HepG2 (cell line): Measurements from ENCODE around the gene XKR7. TPM values are rescaled to one million over a fixed set of nuclear protein-coding genes. Genes with fewer than 3 reads are reported as not detected.

Experiments
- ATAC-seq: fragments of 200-7000 bp; cut with Tn5 transposase; 3 replicates; pipeline ENCODE4 v1.9.1; 2020; ENCODE audit warnings: mild to moderate bottlenecking, moderate library complexity
- BruUV-seq: library from RNA; stranded (reverse); fragments of 400-500 nt; replicated peaks from 2 replicates; lab custom pipeline; 2021; lab: Mats Ljungman, UMichigan
- CTCF ChIA-PET: fragments of 300-600 bp; formaldehyde crosslinking; extraction: SDS; loops from one replicate; lab custom pipeline; 2021; ENCODE audit warnings: low total read pairs, inconsistent platforms, low intra/inter-chr PET ratio; lab: Yijun Ruan, JAX
- POLR2A ChIA-PET: fragments of 350-600 bp; sonication (Branson Sonifier 250); formaldehyde crosslinking; loops from one replicate; lab custom pipeline; 2020; ENCODE audit warnings: antibody characterized with exemption, inconsistent platforms; lab: Yijun Ruan, JAX
- DNase-seq: peaks from one replicate; pipeline ENCODE4 v3.0.0-alpha.2; 2015; ENCODE audit warnings: low spot score
- FAIRE-seq: peaks from 3 replicates; lab custom pipeline; 2011; peaks lifted over from hg19 to GRCh38; lab: Jason Lieb, UNC
- H2AFZ ChIP-seq: one replicate; pipeline ENCODE4 v1.6.1; 2011; ENCODE audit warnings: low read length, inconsistent platforms
- H3K27ac ChIP-seq: fragments of 300-600 bp; 3 replicates; pipeline ENCODE4 v1.8.0; 2011; ENCODE audit warnings: mixed run types, mild to moderate bottlenecking, mixed read lengths, low read length, inconsistent platforms; ENCODE audit not compliant: insufficient read depth; ENCODE audit errors: extremely low read length
- H3K27me3 ChIP-seq, 2 experiments: fragments of 200-600 bp in 1 of 2; 2 replicates in 1 of 2; 3 replicates in 1 of 2; pipeline versions ENCODE4 v1.6.0 to v1.8.0; 2011; ENCODE audit warnings: low read length in 2 of 2, mild to moderate bottlenecking in 2 of 2, moderate library complexity in 2 of 2, inconsistent platforms in 1 of 2; ENCODE audit not compliant: insufficient read depth in 2 of 2, control insufficient read depth in 1 of 2
- H3K36me3 ChIP-seq, 2 experiments: fragments of 200-600 bp in 1 of 2; replicated peaks in 1 of 2; 2 replicates in 1 of 2; 3 replicates in 1 of 2; pipeline versions ENCODE4 v1.5.1 to v1.8.0; 2011; ENCODE audit warnings: low read length in 2 of 2, inconsistent platforms in 1 of 2; ENCODE audit not compliant: insufficient read depth in 2 of 2, control insufficient read depth in 1 of 2
- H3K4me1 ChIP-seq: 2 replicates; pipeline ENCODE4 v1.5.1; 2012; ENCODE audit warnings: low read length, inconsistent platforms; ENCODE audit not compliant: insufficient read depth
- H3K4me2 ChIP-seq: 2 replicates; pipeline ENCODE4 v1.6.0; 2011; ENCODE audit warnings: low read depth, low read length, inconsistent platforms
- H3K4me3 ChIP-seq, 3 experiments: fragments of 200-600 bp in 1 of 3; sonication (generic), shearing (Covaris generic) in 1 of 3; replicated peaks in 1 of 3; 2 replicates each; pipeline ENCODE4 v1.5.1; 2011 to 2016; ENCODE audit warnings: low read length in 3 of 3, inconsistent platforms in 2 of 3, low read depth in 2 of 3, mild to moderate bottlenecking in 2 of 3, control low read depth in 1 of 3, mixed read lengths in 1 of 3; ENCODE audit not compliant: insufficient read depth in 1 of 3
- H3K79me2 ChIP-seq: one replicate; pipeline ENCODE4 v1.6.1; 2011; ENCODE audit warnings: low read length, inconsistent platforms; ENCODE audit not compliant: insufficient read depth
- H3K9ac ChIP-seq: 2 replicates; pipeline ENCODE4 v1.6.0; 2011; ENCODE audit warnings: mild to moderate bottlenecking, low read depth, low read length, inconsistent platforms; ENCODE audit not compliant: insufficient read depth
- H3K9me3 ChIP-seq: 2 replicates; pipeline ENCODE4 v1.5.1; 2012; ENCODE audit warnings: mild to moderate bottlenecking, low read length
- H4K20me1 ChIP-seq: 2 replicates; pipeline ENCODE4 v1.6.0; 2011; ENCODE audit warnings: inconsistent platforms, mild to moderate bottlenecking, low read length, moderate library complexity; ENCODE audit not compliant: insufficient read depth
- AGO2 ChIP-seq: fragments of 200-400 bp; formaldehyde crosslinking; optimal IDR thresholded peaks from 2 replicates; pipeline ENCODE3; 2017; ENCODE audit warnings: mild to moderate bottlenecking, low read depth, low read length, moderate library complexity
- HNRNPL ChIP-seq: fragments of 200-400 bp; formaldehyde crosslinking; IDR thresholded peaks from 2 replicates; pipeline ENCODE4 v1.6.1; 2017; ENCODE audit warnings: mild to moderate bottlenecking, low read depth, low read length
- PAX8 ChIP-seq: sonication (generic); formaldehyde crosslinking; IDR thresholded peaks from 2 replicates; pipeline ENCODE4 v1.8.0; 2022; ENCODE audit warnings: mild to moderate bottlenecking, missing genetic modification reagents, borderline replicate concordance
- PPARG ChIP-seq: conservative IDR thresholded peaks from 2 replicates; pipeline ENCODE4 v1.6.1; 2016; ENCODE audit warnings: missing biosample characterization, missing genetic modification reagents
- ZHX2 ChIP-seq, 2 experiments: sonication (generic) in 1 of 2; formaldehyde crosslinking in 1 of 2; IDR thresholded peaks; 2 replicates each; pipeline versions ENCODE4 v1.6.1 to v1.9.0; 2014 to 2022; ENCODE audit warnings: antibody characterized with exemption in 1 of 2, borderline replicate concordance in 1 of 2, inconsistent platforms in 1 of 2, low read depth in 1 of 2, missing genetic modification reagents in 1 of 2
- ZNF407 ChIP-seq: sonication (generic); formaldehyde crosslinking; IDR thresholded peaks from one replicate; pipeline ENCODE4 v1.5.1; 2020; ENCODE audit warnings: mild to moderate bottlenecking, missing genetic modification reagents; ENCODE audit errors: not compliant biosample characterization
- ZNF552 ChIP-seq: sonication (generic); formaldehyde crosslinking; IDR thresholded peaks from 2 replicates; pipeline ENCODE4 v1.9.0; 2022; ENCODE audit warnings: missing genetic modification reagents, mild to moderate bottlenecking, borderline replicate concordance
- ZNF589 ChIP-seq: sonication (generic); formaldehyde crosslinking; conservative IDR thresholded peaks from 2 replicates; pipeline ENCODE4 v1.8.0; 2022; ENCODE audit warnings: mild to moderate bottlenecking, moderate library complexity, missing genetic modification reagents
- ZNF644 ChIP-seq: IDR thresholded peaks from 2 replicates; pipeline ENCODE4 v1.6.1; 2016; ENCODE audit warnings: low read depth
- ZNF792 ChIP-seq: IDR thresholded peaks from 2 replicates; pipeline ENCODE4 v1.6.1; 2016
- WGBS: methylation state at CpG from one replicate; pipeline ENCODE4 v1.1.6; 2017; ENCODE audit warnings: low lambda C conversion rate; 5-methylcytosine and 5-hydroxymethylcytosine counted together
- in situ Hi-C: cut with HindIII; loops from 2 replicates; pipeline ENCODE4 v1.10.0; 2017; ENCODE audit warnings: low pct_unique_long_range_greater_than_20kb; ENCODE audit not compliant: extremely low pct_ligation_motif_present
- intact Hi-C: fragments of 100-400 bp; cut with micrococcal nuclease; formaldehyde crosslinking; loops from one replicate; pipeline ENCODE4 v1.10.0; 2022; ENCODE audit not compliant: unreplicated experiment
- polyA plus RNA-seq, 8 experiments: library from polyadenylated mRNA; depleted of rRNA in 3 of 8; stranded (reverse) in 7 of 8; unstranded in 1 of 8; fragments of >200 nt; fragmentation: Illumina TruSeq in 4 of 8; extraction: Trizol in 4 of 8; gene quantifications; 2 replicates each; pipeline versions ENCODE4 v1.2.1 to v1.2.3, GENCODE V29; 2011 to 2016; ENCODE audit warnings: low read depth in 4 of 8, missing spikeins in 1 of 8, mixed read lengths in 1 of 8; ENCODE audit not compliant: insufficient read depth in 1 of 8
- total RNA-seq, 5 experiments: library from RNA; depleted of rRNA; stranded (reverse); fragments of >200 nt; fragmentation: Illumina TruSeq; extraction: Trizol; gene quantifications; 2 replicates each; pipeline ENCODE4 v1.2.3, GENCODE V29; 2016; ENCODE audit warnings: low read depth in 1 of 5

XKR7 gene
- total and polyA plus RNA-seq, 2 of the 13 experiments (the other 11 are each of a cell fraction or from before 2014, with no cell fraction given) = not detected

GRCh38 chr20:31974951-31975487 is 7.1 kb downstream of the XKR7 start:
- CTCF ChIA-PET = no interaction called here
- no peak for FAIRE-seq
- BruUV-seq = no TSS peak
- TF ChIP-seq ZNF589 (CRISPR knock-in tag) (no peak), ZNF644 (CRISPR knock-in tag) (no peak), ZNF552 (CRISPR knock-in tag) (no peak), HNRNPL (no peak), AGO2 (no peak), PAX8 (no peak), PPARG (no peak), ZHX2 (IDR thresholded peaks at IDR 0.05; ENCODE audit: low read depth) (no peak), ZHX2 (CRISPR knock-in tag; IDR thresholded peaks at IDR 0.05; ENCODE audit: borderline replicate concordance) (no peak), ZNF792 (CRISPR knock-in tag) (no peak), ZNF407 (no peak)

More at GRCh38 chr20:31974951-31975487, 7.1 kb downstream of the XKR7 start:
- Histone ChIP-seq H3K27me3 (peaks cover 2 to 5% of the 10 kb centered on the region in 2 experiments; a peak in 3 of 5 replicates), H2AFZ (no peak overlapping the region), H3K27ac (no peak overlapping the region), H3K9me3 (no peaks in the 10 kb centered on the region), H3K9ac (no peak overlapping the region), H3K4me1 (no peaks in the 10 kb centered on the region), H3K36me3 (no peaks in the 10 kb centered on the region), H3K4me3 (no peak overlapping the region), H4K20me1 (no peaks in the 10 kb centered on the region), H3K79me2 (no peaks in the 10 kb centered on the region), H3K4me2 (no peak overlapping the region)
- POLR2A ChIA-PET = interaction anchor here (1.5 kb wide), 1 partner anchor 24 kb away, joined by 3 read pairs; no protein-coding TSS in a partner anchor
- ATAC-seq (no peak), DNase-seq (no peak)
- 8% methylated on average over 10 of the region's 10 CpGs for WGBS
- intact Hi-C loops (no loop called here), in situ Hi-C loops (no loop called here)
